CD4-positive, alpha-beta T cell treated with Interleukin-1 beta for 1 hour (primary cell): Measurements from ENCODE around the gene RAD51C.
"Not testable (repeated sequence)": the region's sequence is repeated elsewhere in the genome, so short reads cannot be mapped to it uniquely, and the experiment has no call there.

Experiments
- DNase-seq, 2 donors: peaks; one replicate each; pipeline ENCODE4 v3.0.0-alpha.2; 2020 to 2022

RAD51C gene

GRCh38 chr17:58692239-58693055 is at the start of gene RAD51C:
TSS of gene RAD51C (plus strand) at chr17:58692602. CDS start at chr17:58692644, 42 bp downstream.
- peak; percentile 87 to 88 for DNase-seq

- no peak for DNase-seq
Observed at GRCh38 chr17:58643147-58643546, 49.3 kb upstream of the RAD51C start.

- no peak for DNase-seq
Observed at GRCh38 chr17:58648236-58648635, 44.2 kb upstream of the RAD51C start.

DNA sequence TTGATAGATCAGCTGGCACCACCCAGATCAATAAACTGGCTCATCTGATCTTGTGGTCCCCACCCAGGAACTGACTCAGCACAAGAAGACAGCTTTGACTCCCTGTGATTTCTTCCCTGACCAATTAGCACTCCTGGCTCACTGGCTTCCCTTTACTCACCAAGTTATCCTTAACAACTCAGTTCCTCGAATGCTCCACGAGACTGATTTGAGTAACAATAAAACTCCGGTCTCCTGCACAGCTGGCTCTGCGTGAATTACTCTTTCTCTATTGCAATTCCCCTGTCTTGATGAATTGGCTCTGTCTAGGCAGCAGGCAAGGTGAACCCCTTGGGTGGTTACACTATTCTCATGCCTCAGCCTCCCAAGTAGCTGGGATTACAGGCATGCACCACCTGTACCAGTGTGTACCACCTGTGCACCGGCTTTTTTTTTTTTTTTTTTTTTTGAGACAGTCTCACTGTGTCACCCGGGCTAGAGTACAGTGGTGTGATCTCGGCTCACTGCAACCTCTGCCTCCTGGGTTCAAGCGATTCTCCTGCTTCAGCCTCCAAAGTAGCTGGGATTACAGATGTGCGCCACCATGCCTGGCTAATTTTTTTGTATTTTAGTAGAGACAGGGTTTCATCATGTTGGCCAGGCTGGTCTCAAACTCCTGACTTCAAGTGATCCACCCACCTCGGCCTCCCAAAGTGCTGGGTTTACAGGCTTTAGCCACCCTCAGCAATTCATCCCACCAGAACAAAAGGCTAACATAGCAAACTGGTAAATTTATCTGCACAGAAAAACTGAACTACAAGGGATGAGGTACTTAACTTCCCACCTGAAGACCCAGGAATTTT is 34.2 kb upstream of the RAD51C start:
- peak; percentile 3 to 9 for DNase-seq

DNA sequence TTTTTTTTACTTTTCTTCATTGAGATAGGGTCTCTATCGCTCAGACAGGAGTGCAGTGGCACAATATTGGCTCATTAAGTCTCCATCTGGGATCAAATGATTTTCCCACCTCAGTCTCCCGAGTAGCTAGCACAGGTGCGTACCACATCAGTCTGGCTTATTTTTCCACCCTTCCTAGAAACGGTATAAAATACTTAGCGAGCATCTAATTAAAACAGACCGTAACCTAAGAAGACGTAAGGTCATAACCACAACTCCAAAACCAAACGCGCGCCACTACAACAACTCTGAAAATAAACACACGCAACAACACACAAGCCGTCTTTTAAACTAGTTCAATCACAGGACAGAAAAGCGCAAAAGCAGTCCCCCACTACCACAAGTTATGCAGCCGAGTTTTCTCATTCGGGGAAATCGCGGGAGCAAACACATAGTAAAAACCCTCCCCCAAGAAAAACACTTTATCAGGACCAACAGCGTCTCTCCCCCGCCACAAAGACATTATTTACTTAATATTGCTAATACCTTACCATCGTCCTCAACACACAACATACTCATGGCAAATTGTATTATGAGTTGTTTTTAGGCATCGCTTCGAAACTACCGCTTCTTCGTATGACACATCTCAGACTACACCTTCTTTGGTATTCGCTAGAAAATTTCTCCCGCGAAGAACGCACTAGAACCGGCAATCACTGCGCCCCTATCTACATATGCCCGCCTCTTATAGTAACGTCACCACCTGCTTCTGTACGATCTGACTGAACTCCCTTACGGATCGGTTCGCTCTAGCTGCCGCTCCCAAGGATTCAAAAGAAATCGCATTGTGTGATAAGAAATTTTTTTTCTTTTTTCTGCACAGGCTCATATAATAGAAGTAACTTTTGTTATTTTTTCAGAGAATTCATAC is 33.3 kb upstream of the RAD51C start:
- peak; percentile 87 for DNase-seq

- not testable (repeated sequence) for DNase-seq
Observed at GRCh38 chr17:58659714-58660084, 32.7 kb upstream of the RAD51C start.

- no peak for DNase-seq
Observed at GRCh38 chr17:58660621-58661020, 31.8 kb upstream of the RAD51C start.

DNA sequence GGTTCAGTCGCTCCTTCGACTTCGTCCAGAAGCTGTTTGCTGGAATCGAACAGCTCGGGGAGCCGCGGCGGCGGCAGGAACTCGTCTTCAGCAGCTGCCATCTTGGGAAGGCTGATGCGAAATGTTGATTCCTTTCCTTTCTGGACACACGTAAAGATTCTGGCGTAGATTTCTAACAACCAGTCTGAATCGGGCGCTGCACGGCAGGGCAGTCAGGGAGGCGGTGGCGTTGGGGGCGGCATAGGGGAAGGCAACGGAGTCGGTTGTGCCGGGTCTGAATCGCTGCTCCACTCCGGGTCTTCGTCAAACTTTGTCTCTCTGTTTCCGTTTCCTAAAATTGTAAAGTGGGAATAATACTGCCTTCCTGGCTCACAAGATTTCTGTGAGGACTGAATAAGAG is 30.9 kb upstream of the RAD51C start:
- DNase-seq = no peak

DNA sequence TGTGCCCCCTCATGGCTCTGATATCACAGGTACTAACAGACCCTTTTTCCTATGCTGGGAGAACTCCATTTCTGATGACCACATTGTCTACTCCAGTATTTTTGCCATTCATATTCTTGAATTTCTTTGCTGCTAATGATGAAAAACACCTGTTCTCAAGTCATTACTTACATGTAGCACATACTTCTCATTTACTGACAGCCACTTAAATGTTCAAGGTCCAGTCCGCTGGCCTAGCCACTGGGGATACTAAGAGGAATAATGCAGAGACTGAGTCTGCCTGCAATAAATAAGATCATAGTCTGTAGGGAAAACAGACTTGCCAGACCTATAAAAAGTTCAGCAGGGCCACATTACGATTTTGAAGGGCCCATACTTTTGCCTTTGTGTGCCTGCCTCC is 28.1 kb upstream of the RAD51C start:
- DNase-seq = no peak

- DNase-seq = no peak
Observed at GRCh38 chr17:58665946-58666857, 26.2 kb upstream of the RAD51C start.

GRCh38 chr17:58666858-58667267 is 25.5 kb upstream of the RAD51C start:
- DNase-seq = peak; percentile 50 to 78

GRCh38 chr17:58667934-58668597 is 24.3 kb upstream of the RAD51C start:
- no peak for DNase-seq

GRCh38 chr17:58668598-58668935 is 23.8 kb upstream of the RAD51C start:
- DNase-seq = no peak

DNA sequence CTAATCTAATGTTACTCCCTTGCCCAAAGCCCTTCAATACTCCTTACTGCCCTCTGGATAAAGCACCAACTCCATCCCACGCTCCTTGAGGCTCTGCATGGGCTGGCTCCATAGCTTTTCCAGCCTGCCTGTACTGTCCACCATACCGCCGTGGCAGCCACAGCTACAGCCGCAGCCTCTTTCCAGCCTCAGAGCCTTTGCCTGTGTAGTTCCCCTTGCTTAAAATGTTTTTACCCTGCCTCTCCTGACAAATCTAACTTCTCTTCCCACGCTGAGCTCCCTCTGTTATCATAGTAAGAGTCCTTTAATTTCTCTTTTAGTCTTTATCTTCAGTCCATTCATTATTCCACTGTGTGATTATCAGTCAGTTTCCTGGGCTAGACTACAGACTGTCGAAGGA is 22.5 kb upstream of the RAD51C start:
- DNase-seq = no peak

DNA sequence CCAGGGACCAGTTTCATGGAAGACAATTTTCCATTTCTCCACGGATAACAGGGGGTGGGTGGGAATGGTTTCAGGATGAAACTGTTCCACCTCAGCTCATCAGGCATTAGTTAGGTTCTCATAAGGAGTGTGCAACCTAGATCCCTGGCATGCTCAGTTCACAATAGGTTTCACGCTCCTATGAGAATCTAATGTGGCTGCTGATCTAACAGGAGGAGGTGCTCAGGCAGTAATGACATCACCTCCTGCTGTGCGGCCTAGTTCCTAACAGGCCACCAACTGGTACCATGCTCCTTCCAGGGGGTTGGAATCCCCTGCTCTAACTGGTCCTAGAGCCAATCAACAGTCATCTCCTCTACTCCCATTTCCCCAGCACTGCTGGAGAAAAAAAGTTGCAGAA is 20.4 kb upstream of the RAD51C start:
- no peak for DNase-seq

DNA sequence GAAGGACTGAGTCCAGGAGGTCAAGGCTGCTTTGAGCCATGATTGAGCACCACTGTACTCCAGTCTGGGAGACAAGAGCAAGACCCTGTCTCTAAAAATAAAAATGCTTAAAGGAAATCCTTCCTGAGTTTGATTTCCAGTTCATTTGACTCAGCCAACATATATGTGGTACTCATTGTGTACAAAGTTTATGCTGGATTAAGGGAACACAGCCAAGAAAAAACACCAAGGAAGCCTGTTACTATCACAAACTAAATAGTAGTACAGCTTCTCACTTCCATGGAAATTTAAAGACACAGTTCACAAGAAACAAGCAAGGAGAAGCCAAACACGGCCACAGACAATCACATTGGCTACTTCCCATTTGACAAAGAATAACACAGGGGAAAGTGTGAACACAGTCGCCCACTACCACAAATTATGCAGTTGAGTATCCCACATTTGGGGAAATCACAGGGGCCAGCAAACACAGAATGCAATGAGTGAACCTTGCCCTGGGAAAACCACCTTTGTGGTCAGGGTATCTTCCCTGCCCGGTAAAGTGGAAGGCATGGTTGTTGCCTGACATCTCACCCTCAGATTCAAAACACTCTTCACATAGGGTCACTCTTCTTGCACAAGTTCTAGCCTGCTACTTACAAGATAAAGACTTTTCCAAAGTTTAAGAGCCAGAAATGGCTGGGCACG is 15.1 kb upstream of the RAD51C start:
- DNase-seq = no peak

DNA sequence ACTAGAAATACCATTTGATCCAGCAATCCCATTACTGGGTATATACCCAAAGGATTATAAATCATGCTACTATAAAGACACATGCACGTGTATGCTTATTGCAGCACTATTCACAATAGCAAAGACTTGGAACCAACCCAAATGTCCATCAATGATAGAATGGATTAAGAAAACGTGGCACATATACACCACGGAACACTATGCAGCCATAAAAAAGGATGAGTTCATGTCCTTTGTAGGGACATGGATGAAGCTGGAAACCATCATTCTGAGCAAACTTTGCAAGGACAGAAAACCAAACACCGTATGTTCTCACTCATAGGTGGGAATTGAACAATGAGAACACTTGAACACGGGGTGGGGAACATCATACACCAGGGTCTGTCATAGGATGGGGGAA is 14.1 kb upstream of the RAD51C start:
- not testable (repeated sequence) for DNase-seq

DNA sequence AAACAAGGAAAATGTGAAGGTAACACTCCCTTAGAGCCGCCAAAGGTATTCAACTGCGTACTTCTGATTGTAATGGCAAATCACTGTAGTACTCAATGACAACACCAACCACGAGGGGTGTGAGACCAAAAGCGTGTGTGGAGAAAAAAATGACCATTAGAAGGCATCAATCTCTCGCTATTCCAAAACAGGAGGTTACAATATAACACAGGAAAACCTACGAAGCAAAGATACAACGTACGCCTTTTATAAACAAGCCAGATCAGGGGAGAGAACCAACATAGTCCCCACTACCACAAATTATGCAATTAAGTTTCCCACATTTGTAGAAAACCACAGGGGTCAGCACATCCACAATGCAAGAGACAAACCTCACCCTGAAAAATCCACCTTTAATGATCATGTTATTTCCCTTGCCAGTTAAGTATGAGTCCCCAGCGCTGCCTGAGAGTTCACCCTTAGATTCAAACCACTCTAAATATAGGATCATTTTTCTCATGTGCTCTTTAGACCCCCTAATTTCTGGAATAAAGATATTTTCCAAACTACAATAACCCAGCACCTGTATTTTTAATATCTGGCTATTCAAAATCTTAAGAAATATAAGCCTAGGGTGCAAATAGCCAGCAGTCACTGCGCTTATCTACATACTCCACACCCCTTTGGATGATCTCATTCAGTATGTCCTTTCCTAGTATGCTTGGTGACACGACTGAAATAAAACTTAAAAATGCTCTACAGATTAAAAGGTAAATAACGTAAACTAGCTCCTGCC is 13.0 kb upstream of the RAD51C start:
- DNase-seq = no peak

GRCh38 chr17:58680038-58680369 is 12.4 kb upstream of the RAD51C start:
- DNase-seq = no peak

DNA sequence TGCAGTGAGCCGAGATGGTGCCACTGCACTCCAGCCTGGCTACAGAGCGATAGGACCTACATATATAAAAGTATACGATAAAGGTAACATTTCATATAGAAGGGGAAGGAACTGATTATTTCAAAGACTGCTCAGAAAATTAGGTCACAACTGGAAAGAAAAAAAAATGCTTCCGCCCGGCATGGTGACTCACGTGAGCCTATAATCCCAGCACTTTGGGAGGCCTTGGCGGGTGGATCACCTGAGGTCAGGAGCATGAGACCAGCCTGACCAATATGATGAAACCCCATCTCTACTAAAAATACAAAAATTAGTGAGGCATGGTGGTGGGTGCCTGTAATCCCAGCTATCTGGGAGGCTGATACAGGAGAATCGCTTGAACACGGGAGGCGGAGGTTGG is 8.4 kb upstream of the RAD51C start:
- DNase-seq = no peak
